Neural progenitor cell (in vitro differentiated cells): Measurements from ENCODE around the gene KIF2C. TPM values are rescaled to one million over a fixed set of nuclear protein-coding genes. Genes with fewer than 3 reads are reported as not detected.

Source experiments
- DNase-seq: peaks from one replicate; pipeline ENCODE4 v3.0.0-alpha.2; 2016; ENCODE audit warnings: low spot score
- H2AFZ ChIP-seq: fragments of 200-600 bp; sonication (generic); replicated peaks from 2 replicates; pipeline ENCODE4 v1.6.1; 2016; ENCODE audit warnings: antibody characterized with exemption
- H3F3A ChIP-seq: fragments of 200-600 bp; sonication (generic); 2 replicates; pipeline ENCODE4 v1.6.1; 2016; ENCODE audit warnings: antibody characterized with exemption, low read depth
- H3K27ac ChIP-seq: fragments of 200-600 bp; sonication (generic); 2 replicates; pipeline ENCODE4 v1.5.1; 2016; ENCODE audit warnings: mild to moderate bottlenecking
- H3K27me3 ChIP-seq: fragments of 200-600 bp; sonication (generic); 2 replicates; pipeline ENCODE4 v1.6.1; 2016; ENCODE audit warnings: mild to moderate bottlenecking, moderate library complexity
- H3K36me3 ChIP-seq: fragments of 200-600 bp; sonication (generic); 2 replicates; pipeline ENCODE4 v1.5.1; 2016
- H3K4me1 ChIP-seq: fragments of 200-600 bp; sonication (generic); 2 replicates; pipeline ENCODE4 v1.6.1; 2016; ENCODE audit warnings: mixed run types
- H3K4me2 ChIP-seq: fragments of 200-600 bp; sonication (generic); 2 replicates; pipeline ENCODE4 v1.6.1; 2016
- H3K4me3 ChIP-seq: fragments of 200-600 bp; sonication (generic); 2 replicates; pipeline ENCODE4 v1.5.1; 2016
- H3K79me2 ChIP-seq: fragments of 200-600 bp; sonication (generic); 2 replicates; pipeline ENCODE4 v1.6.1; 2016; ENCODE audit warnings: low read depth
- H3K9ac ChIP-seq: fragments of 200-600 bp; sonication (generic); 2 replicates; pipeline ENCODE4 v1.6.1; 2016
- H3K9me3 ChIP-seq: fragments of 200-600 bp; sonication (generic); 2 replicates; pipeline ENCODE4 v1.5.1; 2016; ENCODE audit warnings: low read depth
- H4K20me1 ChIP-seq: fragments of 200-600 bp; sonication (generic); 2 replicates; pipeline ENCODE4 v1.6.1; 2016; ENCODE audit warnings: low read depth
- H3K27ac Mint-ChIP-seq: 3 replicates; pipeline ENCODE4 v1.8.0; 2021; ENCODE audit warnings: mixed read lengths
- H3K27me3 Mint-ChIP-seq: 2 replicates; pipeline ENCODE4 v1.8.0; 2022; ENCODE audit warnings: low read depth, mild to moderate bottlenecking, inconsistent platforms, moderate library complexity, mixed read lengths; ENCODE audit not compliant: insufficient read depth
- H3K36me3 Mint-ChIP-seq: 3 replicates; pipeline ENCODE4 v1.8.0; 2021; ENCODE audit warnings: mixed read lengths
- H3K4me1 Mint-ChIP-seq: 3 replicates; pipeline ENCODE4 v1.8.0; 2021; ENCODE audit warnings: mixed read lengths
- H3K4me3 Mint-ChIP-seq: 3 replicates; pipeline ENCODE4 v1.8.0; 2021; ENCODE audit warnings: mild to moderate bottlenecking, moderate library complexity, mixed read lengths
- H3K9me3 Mint-ChIP-seq: 3 replicates; pipeline ENCODE4 v1.8.0; 2020; ENCODE audit warnings: mixed read lengths
- EZH2 ChIP-seq: fragments of 200-600 bp; sonication (generic); IDR thresholded peaks from 2 replicates; pipeline ENCODE4 v1.6.1; 2017; ENCODE audit warnings: antibody characterized with exemption, mild to moderate bottlenecking, moderate library complexity
- EZH2phosphoT487 ChIP-seq: fragments of 200-600 bp; sonication (generic); IDR thresholded peaks from 2 replicates; pipeline ENCODE4 v1.6.1; 2017; ENCODE audit warnings: antibody characterized with exemption
- total RNA-seq: library from RNA; depleted of rRNA; stranded (reverse); fragments of >200 nt; gene quantifications from 2 replicates; pipeline ENCODE4 v1.2.3, GENCODE V29; 2015; ENCODE audit warnings: low replicate concordance
- TF ChIP-seq, protein P1 (sequence below): fragments of 200-600 bp; sonication (generic); IDR thresholded peaks from 2 replicates; pipeline ENCODE4 v1.5.1; 2017; ENCODE audit warnings: antibody characterized with exemption, mild to moderate bottlenecking

Gene KIF2C
- total RNA-seq, 1 donor from 2014 or later: 133 TPM

DNA sequence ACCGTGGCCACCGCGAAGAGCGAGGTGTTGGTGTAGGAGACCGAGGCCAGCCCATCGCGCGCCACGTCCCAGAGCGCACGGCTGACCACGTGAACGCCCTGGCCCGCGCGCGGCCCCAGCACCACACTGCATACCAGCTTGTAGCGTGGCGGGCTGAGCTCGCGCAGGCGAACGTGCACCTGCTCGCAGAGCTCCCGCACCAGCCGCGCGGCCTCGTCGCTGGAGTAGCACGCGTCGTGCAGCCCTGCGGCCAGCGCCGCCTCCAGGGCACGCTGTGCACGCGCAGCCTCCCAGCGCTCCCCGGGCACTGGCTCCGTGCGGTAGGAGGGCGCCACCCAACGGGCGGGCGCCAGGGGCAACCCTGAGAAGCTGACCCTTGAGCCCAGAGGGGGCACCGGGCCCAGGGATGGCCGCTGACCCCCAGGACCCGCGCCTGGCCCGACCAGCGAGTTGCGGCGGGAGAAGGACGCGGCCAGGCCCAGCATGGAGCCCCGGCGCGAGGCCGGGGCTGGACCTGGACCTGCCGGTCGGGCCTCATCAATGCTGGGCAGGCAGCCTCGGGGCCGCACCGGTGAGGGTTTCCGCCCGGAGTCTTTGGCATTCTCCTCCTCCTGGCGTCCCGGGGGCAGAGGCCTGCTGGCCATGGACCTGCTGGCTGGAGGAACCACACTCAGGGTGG is 66.5 kb downstream of the KIF2C start:
- Histone ChIP-seq H3K36me3 (no peaks in the 10 kb centered on the region), H3K9me3 (no peaks in the 10 kb centered on the region), H2AFZ (no peak overlapping the region), H3F3A (peaks cover 17% of the 10 kb centered on the region), H3K27ac (no peak overlapping the region), H3K4me3 (no peak overlapping the region), H3K27me3 (peaks cover under 1% of the 10 kb centered on the region), H3K9ac (no peak overlapping the region), H4K20me1 (peaks cover 14% of the 10 kb centered on the region), H3K4me2 (no peak overlapping the region), H3K4me1 (peaks cover 49% of the 10 kb centered on the region), H3K79me2 (no peaks in the 10 kb centered on the region)
- DNase-seq: no peak
- H3K27me3 Mint-ChIP-seq: peaks cover 15% of the 10 kb centered on the region
- peaks cover 9% of the 10 kb centered on the region for H3K36me3 Mint-ChIP-seq
- H3K4me3 Mint-ChIP-seq: no peak overlapping the region
- H3K27ac Mint-ChIP-seq: peak overlapping the region; percentile 100
- no peaks in the 10 kb centered on the region for H3K9me3 Mint-ChIP-seq
- no peak for TF ChIP-seq EZH2
- TF ChIP-seq EZH2phosphoT487: no peak
- TF ChIP-seq, protein P1, sequence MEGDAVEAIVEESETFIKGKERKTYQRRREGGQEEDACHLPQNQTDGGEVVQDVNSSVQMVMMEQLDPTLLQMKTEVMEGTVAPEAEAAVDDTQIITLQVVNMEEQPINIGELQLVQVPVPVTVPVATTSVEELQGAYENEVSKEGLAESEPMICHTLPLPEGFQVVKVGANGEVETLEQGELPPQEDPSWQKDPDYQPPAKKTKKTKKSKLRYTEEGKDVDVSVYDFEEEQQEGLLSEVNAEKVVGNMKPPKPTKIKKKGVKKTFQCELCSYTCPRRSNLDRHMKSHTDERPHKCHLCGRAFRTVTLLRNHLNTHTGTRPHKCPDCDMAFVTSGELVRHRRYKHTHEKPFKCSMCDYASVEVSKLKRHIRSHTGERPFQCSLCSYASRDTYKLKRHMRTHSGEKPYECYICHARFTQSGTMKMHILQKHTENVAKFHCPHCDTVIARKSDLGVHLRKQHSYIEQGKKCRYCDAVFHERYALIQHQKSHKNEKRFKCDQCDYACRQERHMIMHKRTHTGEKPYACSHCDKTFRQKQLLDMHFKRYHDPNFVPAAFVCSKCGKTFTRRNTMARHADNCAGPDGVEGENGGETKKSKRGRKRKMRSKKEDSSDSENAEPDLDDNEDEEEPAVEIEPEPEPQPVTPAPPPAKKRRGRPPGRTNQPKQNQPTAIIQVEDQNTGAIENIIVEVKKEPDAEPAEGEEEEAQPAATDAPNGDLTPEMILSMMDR: no peak
- peaks cover 62% of the 10 kb centered on the region for H3K4me1 Mint-ChIP-seq

DNA sequence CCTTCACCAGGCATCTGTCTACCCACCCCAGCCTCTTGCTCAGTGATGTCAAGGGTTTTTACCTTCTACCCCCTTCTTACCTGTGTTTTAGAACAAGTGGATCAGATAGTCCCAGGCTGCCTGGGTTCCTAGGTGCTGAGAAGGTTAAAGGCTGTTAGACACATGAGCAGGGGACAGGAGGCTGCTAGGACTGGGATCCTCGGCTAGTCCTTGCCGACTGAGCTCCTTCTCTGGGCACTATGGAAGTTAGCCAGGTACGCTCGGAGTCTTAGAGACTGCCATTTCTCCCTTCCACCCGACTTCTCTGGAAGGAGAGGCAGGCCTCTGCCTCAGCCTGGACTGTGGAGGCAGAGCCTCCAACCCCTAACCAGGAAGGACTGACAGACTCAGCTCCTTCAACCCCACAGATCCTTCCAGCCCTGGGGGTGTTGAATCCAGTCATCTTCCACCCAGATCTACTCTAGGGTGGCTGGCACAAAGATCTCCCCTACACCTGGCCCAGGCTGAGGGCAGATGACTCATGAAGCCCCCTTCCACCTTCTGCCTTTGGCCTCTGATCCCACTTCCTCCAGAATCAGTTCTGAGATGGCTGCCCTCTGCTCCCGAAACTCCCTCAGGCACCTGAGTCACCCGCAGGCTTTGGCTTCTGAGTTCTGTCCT is 67.2 kb downstream of the KIF2C start, which contains the start of gene DYNLT4:
DYNLT4 (minus strand) TSS at position 648 of the 660 bp plus-strand sequence. CDS start 683 bp downstream, outside the sequence.
- Histone ChIP-seq H3K4me3 (no peak within 1 kb of the TSS), H3K9ac (no peak within 1 kb of the TSS), H3K27ac (peak within 1 kb of the TSS; percentile 18), H3F3A (peaks cover 19% of the 10 kb centered on the region), H3K79me2 (no peaks in the 10 kb centered on the region), H4K20me1 (peaks cover 7% of the 10 kb centered on the region), H3K9me3 (no peaks in the 10 kb centered on the region), H2AFZ (no peak within 1 kb of the TSS), H3K4me2 (peak within 1 kb of the TSS; percentile 71), H3K4me1 (peaks cover 49% of the 10 kb centered on the region), H3K27me3 (no peaks in the 10 kb centered on the region), H3K36me3 (no peaks in the 10 kb centered on the region)
- peaks cover 66% of the 10 kb centered on the region for H3K4me1 Mint-ChIP-seq
- peak within 1 kb of the TSS; percentile 100 for H3K27ac Mint-ChIP-seq
- no peaks in the 10 kb centered on the region for H3K9me3 Mint-ChIP-seq
- DNase-seq: no peak
- H3K4me3 Mint-ChIP-seq: peak within 1 kb of the TSS; percentile 78
- H3K36me3 Mint-ChIP-seq: peaks cover 9% of the 10 kb centered on the region
- peaks cover 15% of the 10 kb centered on the region for H3K27me3 Mint-ChIP-seq
- TF ChIP-seq, protein P1: no peak
- TF ChIP-seq EZH2: no peak
- TF ChIP-seq EZH2phosphoT487: no peak

DNA sequence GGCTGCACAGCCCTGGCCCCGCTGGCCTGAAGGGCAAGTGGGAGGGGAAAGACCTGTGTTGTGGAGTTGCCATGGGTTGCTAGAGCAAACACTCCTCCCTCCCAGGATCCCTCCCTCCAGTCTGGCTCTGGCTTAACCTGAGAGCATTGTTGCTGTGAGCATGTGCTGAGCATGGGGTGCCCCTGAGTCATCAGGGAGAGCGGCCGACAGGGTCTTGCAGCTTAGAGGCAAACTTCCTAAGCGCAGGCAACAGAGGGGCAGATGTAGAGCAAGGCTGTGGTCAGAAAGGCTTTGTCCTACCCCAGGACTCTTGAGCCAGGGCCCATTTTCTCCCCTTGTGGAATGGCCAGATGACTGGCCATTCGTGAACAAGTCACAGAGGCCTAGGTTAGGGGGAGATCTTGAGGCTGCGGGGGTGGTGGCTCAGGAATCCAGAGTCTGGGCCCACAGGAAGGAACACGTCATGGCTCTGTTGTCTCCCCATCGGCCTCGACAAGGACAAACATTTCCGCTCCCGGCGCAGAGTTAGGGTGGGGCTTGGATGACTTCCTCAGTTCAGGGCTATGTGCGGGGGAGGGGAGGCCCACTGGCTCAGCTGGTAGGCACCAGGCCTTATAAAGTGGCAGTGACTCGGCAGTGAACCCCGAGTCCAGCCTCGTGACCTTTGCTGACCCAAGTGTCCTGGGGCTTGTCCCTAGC is 67.9 kb downstream of the KIF2C start:
- Histone ChIP-seq H3K36me3 (no peaks in the 10 kb centered on the region), H3K27ac (peak overlapping the region; percentile 18), H3K4me1 (peaks cover 44% of the 10 kb centered on the region), H3K27me3 (no peaks in the 10 kb centered on the region), H2AFZ (no peak overlapping the region), H3F3A (peaks cover 20% of the 10 kb centered on the region), H3K9me3 (no peaks in the 10 kb centered on the region), H3K9ac (no peak overlapping the region), H3K4me3 (no peak overlapping the region), H3K79me2 (no peaks in the 10 kb centered on the region), H4K20me1 (peaks cover 1% of the 10 kb centered on the region), H3K4me2 (peak overlapping the region; percentile 71)
- H3K4me3 Mint-ChIP-seq: peak overlapping the region; percentile 78
- peaks cover 9% of the 10 kb centered on the region for H3K36me3 Mint-ChIP-seq
- no peaks in the 10 kb centered on the region for H3K9me3 Mint-ChIP-seq
- peaks cover 64% of the 10 kb centered on the region for H3K4me1 Mint-ChIP-seq
- peak; percentile 79 for DNase-seq
- peak overlapping the region; percentile 100 for H3K27ac Mint-ChIP-seq
- TF ChIP-seq EZH2 (no peak), EZH2phosphoT487 (no peak)
- H3K27me3 Mint-ChIP-seq: peaks cover 15% of the 10 kb centered on the region
